GM12873 (cell line): ENCODE results near the gene CTBP1.

ENCODE experiments used
- TF ChIP-seq, protein P1 (sequence below): IDR thresholded peaks from 2 replicates; pipeline ENCODE4 v1.5.1; 2012; ENCODE audit warnings: low read depth, mild to moderate bottlenecking, moderate library complexity, low read length, control low read depth; ENCODE audit not compliant: insufficient read depth; ENCODE audit errors: missing control alignments

CTBP1 gene

GRCh38 chr4:1253831-1254230 lies 4.9 kb upstream of the CTBP1 start:
- TF ChIP-seq, protein P1, sequence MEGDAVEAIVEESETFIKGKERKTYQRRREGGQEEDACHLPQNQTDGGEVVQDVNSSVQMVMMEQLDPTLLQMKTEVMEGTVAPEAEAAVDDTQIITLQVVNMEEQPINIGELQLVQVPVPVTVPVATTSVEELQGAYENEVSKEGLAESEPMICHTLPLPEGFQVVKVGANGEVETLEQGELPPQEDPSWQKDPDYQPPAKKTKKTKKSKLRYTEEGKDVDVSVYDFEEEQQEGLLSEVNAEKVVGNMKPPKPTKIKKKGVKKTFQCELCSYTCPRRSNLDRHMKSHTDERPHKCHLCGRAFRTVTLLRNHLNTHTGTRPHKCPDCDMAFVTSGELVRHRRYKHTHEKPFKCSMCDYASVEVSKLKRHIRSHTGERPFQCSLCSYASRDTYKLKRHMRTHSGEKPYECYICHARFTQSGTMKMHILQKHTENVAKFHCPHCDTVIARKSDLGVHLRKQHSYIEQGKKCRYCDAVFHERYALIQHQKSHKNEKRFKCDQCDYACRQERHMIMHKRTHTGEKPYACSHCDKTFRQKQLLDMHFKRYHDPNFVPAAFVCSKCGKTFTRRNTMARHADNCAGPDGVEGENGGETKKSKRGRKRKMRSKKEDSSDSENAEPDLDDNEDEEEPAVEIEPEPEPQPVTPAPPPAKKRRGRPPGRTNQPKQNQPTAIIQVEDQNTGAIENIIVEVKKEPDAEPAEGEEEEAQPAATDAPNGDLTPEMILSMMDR, result no peak

DNA sequence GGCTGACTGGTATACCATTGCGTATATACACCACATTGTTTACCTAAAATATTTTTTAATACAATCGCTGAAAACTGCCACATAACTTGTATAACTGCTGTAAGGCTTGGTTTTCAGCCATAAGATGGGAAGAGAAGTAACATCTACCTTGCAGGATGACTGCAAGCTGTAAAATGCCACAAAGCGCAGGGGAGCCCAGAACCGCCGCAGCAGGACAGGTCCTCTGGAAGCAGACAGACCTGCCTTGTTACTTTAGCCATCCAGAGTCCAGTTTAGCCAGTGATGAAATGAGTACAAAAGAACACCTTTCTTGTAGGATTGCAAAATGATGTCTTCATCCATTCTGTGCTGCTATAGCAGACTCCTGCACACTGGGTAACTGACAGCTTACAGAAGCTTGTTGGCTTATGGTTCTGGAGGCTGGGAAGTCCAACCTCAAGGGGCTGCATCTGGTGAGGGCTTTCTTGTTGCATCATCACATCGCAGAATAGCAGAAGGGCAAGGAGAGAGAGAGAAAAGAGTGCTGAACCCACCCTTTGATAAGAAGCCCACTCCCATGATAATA lies 4.1 kb upstream of the CTBP1 start:
- TF ChIP-seq, protein P1, result no peak

GRCh38 chr4:1251773-1252066 lies 2.8 kb upstream of the CTBP1 start:
- TF ChIP-seq, protein P1, result no peak

DNA sequence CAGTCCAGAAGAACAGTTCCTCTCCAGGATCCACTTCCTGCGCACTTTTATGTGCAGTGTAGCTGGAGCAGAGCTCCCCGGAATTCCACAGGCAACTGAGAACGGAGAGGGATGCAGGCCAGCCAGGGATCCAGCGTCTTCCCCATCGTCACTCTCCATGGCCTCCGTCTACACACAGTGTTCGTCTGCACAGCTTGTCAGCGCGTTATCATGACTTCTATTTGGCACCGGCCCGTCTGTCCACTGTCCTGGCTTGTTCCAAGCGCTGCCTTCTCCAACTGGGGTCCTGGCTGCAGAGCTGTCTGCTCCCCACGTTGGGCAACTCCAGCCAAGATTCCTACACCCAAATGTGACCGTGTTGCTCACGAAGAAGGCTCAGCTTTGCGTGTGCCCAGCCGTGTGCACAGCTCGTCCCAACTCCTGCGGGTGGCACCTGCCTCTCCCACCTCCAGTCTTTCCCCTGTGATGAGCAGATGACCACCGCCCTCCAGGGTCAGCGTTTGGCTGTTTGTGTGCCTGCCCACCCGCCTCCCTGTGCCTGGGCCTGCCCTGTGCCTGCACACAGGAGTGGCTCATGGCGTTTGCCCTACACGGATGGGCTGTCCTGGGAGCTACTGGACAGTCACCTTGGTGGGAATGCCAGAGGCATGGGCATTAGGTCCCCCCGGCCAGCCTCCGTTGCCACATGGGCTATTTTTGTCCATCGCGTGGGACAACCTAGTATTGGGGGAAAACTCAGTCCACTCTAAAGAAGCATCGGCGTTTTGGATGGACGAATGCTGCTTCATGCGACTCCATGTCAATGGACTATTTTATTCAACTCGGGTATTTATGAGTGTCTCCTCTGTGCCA lies 2.2 kb upstream of the CTBP1 start:
- TF ChIP-seq, protein P1, result no peak

GRCh38 chr4:1250527-1250812 lies 1.5 kb upstream of the CTBP1 start:
- TF ChIP-seq, protein P1, result no peak

- TF ChIP-seq, protein P1, result no peak
Observed at GRCh38 chr4:1249731-1250526, 999 bp upstream of the CTBP1 start.

DNA sequence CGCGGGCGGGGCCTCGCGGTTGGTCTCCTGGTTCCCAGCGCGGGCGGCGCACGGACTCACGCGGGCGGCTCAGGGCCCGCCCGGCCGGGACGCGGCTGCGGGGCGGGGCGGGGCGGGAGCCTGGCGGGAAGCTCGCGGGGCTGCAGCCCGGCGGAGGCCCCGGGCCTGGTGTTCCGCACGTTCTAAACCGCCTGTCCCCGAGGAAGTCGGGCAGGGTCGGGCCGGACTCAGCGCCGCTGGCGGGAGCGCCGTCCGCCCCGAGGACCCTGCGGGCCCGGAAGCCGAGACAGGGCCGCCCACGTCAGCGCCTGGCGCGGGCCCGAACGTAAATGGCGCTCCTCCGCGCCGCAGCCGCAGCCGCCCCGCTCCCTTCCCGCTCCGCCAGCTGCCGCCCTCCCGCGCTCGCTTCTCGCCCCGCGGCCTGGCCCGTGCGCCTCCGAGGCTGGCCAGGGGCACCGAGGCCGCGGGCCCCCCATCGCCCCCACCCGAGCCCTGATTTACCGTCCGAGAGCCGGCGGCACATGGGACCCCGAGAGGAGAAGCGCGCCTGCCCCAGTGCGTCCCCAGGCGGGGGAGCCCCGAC lies 309 bp upstream of the CTBP1 start:
- TF ChIP-seq, protein P1, result no peak
